Activated naive CD8-positive, alpha-beta T cell treated with anti-CD3 and anti-CD28 coated beads, Interleukin-2, amount 50 U/mL, for 24 hours (primary cell): Measurements from ENCODE around the gene ELF3.
"Not testable (repeated sequence)": the region's sequence is repeated elsewhere in the genome, so short reads cannot be mapped to it uniquely, and the experiment has no call there.

ENCODE experiments used
- ATAC-seq: fragments of 150-1000 bp; cut with Tn5 transposase; one replicate; pipeline ENCODE4 v1.10.0; 2021
- DNase-seq: peaks from one replicate; pipeline ENCODE4 v3.0.0; 2021
- H3K27ac Mint-ChIP-seq: one replicate; pipeline ENCODE4 v1.8.0; 2021; ENCODE audit warnings: mild to moderate bottlenecking, mixed read lengths
- H3K27me3 Mint-ChIP-seq: one replicate; pipeline ENCODE4 v1.8.0; 2021; ENCODE audit warnings: mixed read lengths
- H3K36me3 Mint-ChIP-seq: one replicate; pipeline ENCODE4 v1.8.0; 2021; ENCODE audit warnings: low read depth, mixed read lengths
- H3K4me1 Mint-ChIP-seq: one replicate; pipeline ENCODE4 v1.8.0; 2021; ENCODE audit warnings: mixed read lengths
- H3K4me3 Mint-ChIP-seq: one replicate; pipeline ENCODE4 v1.8.0; 2021; ENCODE audit warnings: mild to moderate bottlenecking, moderate library complexity, mixed read lengths
- H3K9me3 Mint-ChIP-seq: one replicate; pipeline ENCODE4 v1.8.0; 2021; ENCODE audit warnings: mixed read lengths

Gene ELF3

GRCh38 chr1:202062636-202063035 is 52.2 kb downstream of the ELF3 start:
- not testable (repeated sequence) for H3K27ac Mint-ChIP-seq, ATAC-seq, H3K4me3 Mint-ChIP-seq, H3K4me1 Mint-ChIP-seq, H3K9me3 Mint-ChIP-seq, H3K36me3 Mint-ChIP-seq, DNase-seq
- H3K27me3 Mint-ChIP-seq: peaks cover 12% of the 10 kb centered on the region

GRCh38 chr1:202063093-202063492 is 52.7 kb downstream of the ELF3 start:
- H3K27me3 Mint-ChIP-seq: peaks cover 12% of the 10 kb centered on the region
- DNase-seq: no peak
- H3K4me1 Mint-ChIP-seq: no peaks in the 10 kb centered on the region
- H3K27ac Mint-ChIP-seq: no peak overlapping the region
- no peaks in the 10 kb centered on the region for H3K36me3 Mint-ChIP-seq
- H3K9me3 Mint-ChIP-seq: no peaks in the 10 kb centered on the region
- H3K4me3 Mint-ChIP-seq: no peak overlapping the region
- no peak for ATAC-seq

GRCh38 chr1:202064889-202065312 is 54.5 kb downstream of the ELF3 start:
- H3K36me3 Mint-ChIP-seq, H3K27ac Mint-ChIP-seq, H3K9me3 Mint-ChIP-seq, DNase-seq, ATAC-seq, H3K4me1 Mint-ChIP-seq, H3K4me3 Mint-ChIP-seq: not testable (repeated sequence)
- peaks cover 12% of the 10 kb centered on the region for H3K27me3 Mint-ChIP-seq
